GM23338 (cell line): ENCODE data around the gene GAB1. TPM values are rescaled to one million over a fixed set of nuclear protein-coding genes. Genes with fewer than 3 reads are reported as not detected.

Experiments
- ATAC-seq: fragments of 200-7000 bp; cut with Tn5 transposase; 3 replicates; pipeline ENCODE4 v1.9.1; 2020
- DNase-seq: peaks from one replicate; pipeline ENCODE4 v3.0.0-alpha.2; 2015; ENCODE audit warnings: low spot score
- H2AFZ ChIP-seq: fragments of 200-600 bp; sonication (generic); 2 replicates; pipeline ENCODE4 v1.8.0; 2016; ENCODE audit warnings: antibody characterized with exemption, mild to moderate bottlenecking, moderate library complexity
- H3F3A ChIP-seq: fragments of 200-600 bp; sonication (generic); replicated peaks from 2 replicates; pipeline ENCODE4 v1.8.0; 2017; ENCODE audit warnings: antibody characterized with exemption, mixed run types, low read depth
- H3K27ac ChIP-seq: fragments of 200-600 bp; sonication (generic); 2 replicates; pipeline ENCODE4 v1.6.1; 2016; ENCODE audit warnings: low read depth
- H3K27me3 ChIP-seq: fragments of 200-600 bp; sonication (generic); 2 replicates; pipeline ENCODE4 v1.8.0; 2016; ENCODE audit warnings: mild to moderate bottlenecking, mixed run types, moderate library complexity; ENCODE audit not compliant: insufficient read depth
- H3K36me3 ChIP-seq: fragments of 200-600 bp; sonication (generic); 2 replicates; pipeline ENCODE4 v1.8.0; 2016; ENCODE audit warnings: mild to moderate bottlenecking; ENCODE audit not compliant: insufficient read depth
- H3K4me1 ChIP-seq: fragments of 200-600 bp; sonication (generic); 2 replicates; pipeline ENCODE4 v1.8.0; 2016; ENCODE audit warnings: mild to moderate bottlenecking, moderate library complexity; ENCODE audit not compliant: insufficient read depth
- H3K4me2 ChIP-seq: fragments of 200-600 bp; sonication (generic); 2 replicates; pipeline ENCODE4 v1.7.1; 2017; ENCODE audit warnings: mixed run types
- H3K4me3 ChIP-seq: fragments of 200-600 bp; sonication (generic); 2 replicates; pipeline ENCODE4 v1.6.1; 2016; ENCODE audit warnings: mixed run types
- H3K79me2 ChIP-seq: fragments of 200-600 bp; sonication (generic); replicated peaks from 2 replicates; pipeline ENCODE4 v1.8.0; 2017; ENCODE audit warnings: mild to moderate bottlenecking; ENCODE audit not compliant: insufficient read depth
- H3K9me2 ChIP-seq: fragments of 200-600 bp; sonication (generic); 2 replicates; pipeline ENCODE4 v1.8.0; 2017; ENCODE audit not compliant: insufficient read depth
- H4K20me1 ChIP-seq: fragments of 200-600 bp; sonication (generic); replicated peaks from 2 replicates; pipeline ENCODE4 v1.8.0; 2017; ENCODE audit warnings: mild to moderate bottlenecking; ENCODE audit not compliant: insufficient read depth
- H3K27ac Mint-ChIP-seq: 2 replicates; pipeline ENCODE4 v1.8.0; 2020; ENCODE audit warnings: inconsistent platforms, mild to moderate bottlenecking, moderate library complexity, mixed read lengths
- H3K27me3 Mint-ChIP-seq: 3 replicates; pipeline ENCODE4 v1.8.0; 2022; ENCODE audit warnings: low read depth, mild to moderate bottlenecking, moderate library complexity, mixed read lengths, inconsistent platforms; ENCODE audit not compliant: insufficient read depth, poor library complexity
- H3K36me3 Mint-ChIP-seq: 3 replicates; pipeline ENCODE4 v1.8.0; 2021; ENCODE audit warnings: low read depth, mild to moderate bottlenecking, inconsistent platforms, moderate library complexity, mixed read lengths
- H3K4me1 Mint-ChIP-seq: 3 replicates; pipeline ENCODE4 v1.8.0; 2020; ENCODE audit warnings: mild to moderate bottlenecking, inconsistent platforms, mixed read lengths
- H3K4me3 Mint-ChIP-seq: 3 replicates; pipeline ENCODE4 v1.8.0; 2021; ENCODE audit warnings: moderate library complexity, mild to moderate bottlenecking, inconsistent platforms, mixed read lengths
- H3K9me3 Mint-ChIP-seq: 3 replicates; pipeline ENCODE4 v1.8.0; 2020; ENCODE audit warnings: moderate library complexity, mild to moderate bottlenecking, inconsistent platforms, mixed read lengths
- CREB1 ChIP-seq: fragments of 250-450 bp; sonication (Bioruptor Pico); IDR thresholded peaks from 2 replicates; pipeline ENCODE4 v1.5.0; 2020; ENCODE audit warnings: low read depth, mild to moderate bottlenecking, moderate library complexity
- EZH2 ChIP-seq: fragments of 200-600 bp; sonication (generic); IDR thresholded peaks from one replicate; pipeline ENCODE4 v1.8.0; 2017; ENCODE audit warnings: antibody characterized with exemption, mild to moderate bottlenecking, low read depth; ENCODE audit not compliant: unreplicated experiment
- EZH2phosphoT487 ChIP-seq: fragments of 200-600 bp; sonication (generic); IDR thresholded peaks from one replicate; pipeline ENCODE4 v1.8.1; 2018; ENCODE audit warnings: antibody characterized with exemption; ENCODE audit not compliant: unreplicated experiment
- JUNB ChIP-seq: IDR thresholded peaks from one replicate; pipeline ENCODE4 v1.6.1; 2016; ENCODE audit warnings: antibody characterized with exemption; ENCODE audit not compliant: unreplicated experiment
- NANOG ChIP-seq: IDR thresholded peaks from 2 replicates; pipeline ENCODE4 v1.6.1; 2016; ENCODE audit warnings: antibody characterized with exemption, borderline replicate concordance
- POLR2AphosphoS5 ChIP-seq: IDR thresholded peaks from 2 replicates; pipeline ENCODE4 v1.6.1; 2016; ENCODE audit warnings: antibody characterized with exemption, low read depth
- STAT1 ChIP-seq: IDR thresholded peaks from one replicate; pipeline ENCODE4 v1.6.1; 2016; ENCODE audit warnings: antibody characterized with exemption; ENCODE audit not compliant: unreplicated experiment
- ZNF114 ChIP-seq: fragments of 250-450 bp; sonication (Bioruptor Pico); IDR thresholded peaks from 2 replicates; pipeline ENCODE4 v1.5.0; 2020; ENCODE audit warnings: mild to moderate bottlenecking, moderate library complexity
- ZNF331 ChIP-seq: fragments of 250-450 bp; sonication (Bioruptor Pico); IDR thresholded peaks from 2 replicates; pipeline ENCODE4 v1.5.0; 2020; ENCODE audit warnings: low read depth, mild to moderate bottlenecking, moderate library complexity
- polyA plus RNA-seq: library from polyadenylated mRNA; unstranded; fragments of >200 nt; fragmentation: Nextera tagmentation; extraction: Ambion mirVana; gene quantifications from 2 replicates; pipeline ENCODE4 v1.2.1, GENCODE V29; 2016
- total RNA-seq: library from RNA; depleted of rRNA; stranded (reverse); fragments of >200 nt; shearing (Covaris generic); gene quantifications from 2 replicates; pipeline ENCODE4 v1.2.3, GENCODE V29; 2014
- TF ChIP-seq, protein P1 (sequence below), 2 experiments: fragments of 200-600 bp in 1 of 2; sonication (generic) in 1 of 2; conservative IDR thresholded peaks; 2 replicates each; pipeline versions ENCODE4 v1.5.1 to v1.6.1; 2016 to 2017; ENCODE audit warnings: antibody characterized with exemption in 2 of 2, low read depth in 2 of 2, mild to moderate bottlenecking in 2 of 2, moderate library complexity in 1 of 2
- TF ChIP-seq, protein P2 (sequence below): fragments of 250-450 bp; sonication (Bioruptor Pico); IDR thresholded peaks from 2 replicates; pipeline ENCODE4 v1.5.0; 2020; ENCODE audit warnings: mild to moderate bottlenecking, moderate library complexity
- TF ChIP-seq, protein P3 (sequence below): IDR thresholded peaks from 2 replicates; pipeline ENCODE4 v1.6.1; 2016; ENCODE audit warnings: antibody characterized with exemption
- TF ChIP-seq, protein P4 (sequence below): IDR thresholded peaks from one replicate; pipeline ENCODE4 v1.6.1; 2018; ENCODE audit warnings: antibody characterized with exemption; ENCODE audit not compliant: unreplicated experiment

The GAB1 gene
- total and polyA plus RNA-seq, 2 experiments from 2014 or later, result 4.0 to 18.4 TPM

DNA sequence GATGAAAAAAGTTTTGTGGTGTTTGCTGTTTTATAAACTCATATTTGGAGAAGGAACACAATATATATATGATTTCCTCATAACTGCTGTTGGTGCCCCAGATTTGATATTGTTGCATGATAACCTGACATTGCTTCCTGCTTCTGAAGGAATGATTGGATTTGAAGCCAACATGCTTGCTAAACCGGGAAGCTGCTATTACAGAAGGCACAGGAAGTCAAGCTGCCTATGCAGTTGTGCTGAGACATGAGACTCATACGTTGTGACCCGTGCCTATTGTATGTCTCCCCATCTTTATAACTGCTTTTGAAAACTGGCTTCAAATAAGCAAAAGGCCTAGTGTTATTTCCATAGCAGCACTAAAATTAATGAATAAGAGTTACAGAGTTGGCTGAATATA is 32.9 kb downstream of the GAB1 start:
- H3K36me3 ChIP-seq, result no peaks in the 10 kb centered on the region
- Mint-ChIP-seq H3K4me3 (no peak overlapping the region), H3K4me1 (peaks cover 4% of the 10 kb centered on the region), H3K27ac (no peak overlapping the region), H3K36me3 (peaks cover 12% of the 10 kb centered on the region; the same call in 2 of the 3 replicates), H3K9me3 (peaks cover 9% of the 10 kb centered on the region), H3K27me3 (peaks cover 1% of the 10 kb centered on the region)
- TF ChIP-seq ZNF331 (CRISPR knock-in tag) (no peak), CREB1 (CRISPR knock-in tag) (no peak), POLR2AphosphoS5 (no peak), EZH2phosphoT487 (no peak), JUNB (no peak), EZH2 (no peak), STAT1 (no peak), ZNF114 (CRISPR knock-in tag) (no peak), NANOG (no peak)
- TF ChIP-seq, protein P1, sequence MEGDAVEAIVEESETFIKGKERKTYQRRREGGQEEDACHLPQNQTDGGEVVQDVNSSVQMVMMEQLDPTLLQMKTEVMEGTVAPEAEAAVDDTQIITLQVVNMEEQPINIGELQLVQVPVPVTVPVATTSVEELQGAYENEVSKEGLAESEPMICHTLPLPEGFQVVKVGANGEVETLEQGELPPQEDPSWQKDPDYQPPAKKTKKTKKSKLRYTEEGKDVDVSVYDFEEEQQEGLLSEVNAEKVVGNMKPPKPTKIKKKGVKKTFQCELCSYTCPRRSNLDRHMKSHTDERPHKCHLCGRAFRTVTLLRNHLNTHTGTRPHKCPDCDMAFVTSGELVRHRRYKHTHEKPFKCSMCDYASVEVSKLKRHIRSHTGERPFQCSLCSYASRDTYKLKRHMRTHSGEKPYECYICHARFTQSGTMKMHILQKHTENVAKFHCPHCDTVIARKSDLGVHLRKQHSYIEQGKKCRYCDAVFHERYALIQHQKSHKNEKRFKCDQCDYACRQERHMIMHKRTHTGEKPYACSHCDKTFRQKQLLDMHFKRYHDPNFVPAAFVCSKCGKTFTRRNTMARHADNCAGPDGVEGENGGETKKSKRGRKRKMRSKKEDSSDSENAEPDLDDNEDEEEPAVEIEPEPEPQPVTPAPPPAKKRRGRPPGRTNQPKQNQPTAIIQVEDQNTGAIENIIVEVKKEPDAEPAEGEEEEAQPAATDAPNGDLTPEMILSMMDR (conservative IDR thresholded peaks at IDR 0.05; ENCODE audit: low read depth in 2 of 2), result no peak
- TF ChIP-seq, protein P2, sequence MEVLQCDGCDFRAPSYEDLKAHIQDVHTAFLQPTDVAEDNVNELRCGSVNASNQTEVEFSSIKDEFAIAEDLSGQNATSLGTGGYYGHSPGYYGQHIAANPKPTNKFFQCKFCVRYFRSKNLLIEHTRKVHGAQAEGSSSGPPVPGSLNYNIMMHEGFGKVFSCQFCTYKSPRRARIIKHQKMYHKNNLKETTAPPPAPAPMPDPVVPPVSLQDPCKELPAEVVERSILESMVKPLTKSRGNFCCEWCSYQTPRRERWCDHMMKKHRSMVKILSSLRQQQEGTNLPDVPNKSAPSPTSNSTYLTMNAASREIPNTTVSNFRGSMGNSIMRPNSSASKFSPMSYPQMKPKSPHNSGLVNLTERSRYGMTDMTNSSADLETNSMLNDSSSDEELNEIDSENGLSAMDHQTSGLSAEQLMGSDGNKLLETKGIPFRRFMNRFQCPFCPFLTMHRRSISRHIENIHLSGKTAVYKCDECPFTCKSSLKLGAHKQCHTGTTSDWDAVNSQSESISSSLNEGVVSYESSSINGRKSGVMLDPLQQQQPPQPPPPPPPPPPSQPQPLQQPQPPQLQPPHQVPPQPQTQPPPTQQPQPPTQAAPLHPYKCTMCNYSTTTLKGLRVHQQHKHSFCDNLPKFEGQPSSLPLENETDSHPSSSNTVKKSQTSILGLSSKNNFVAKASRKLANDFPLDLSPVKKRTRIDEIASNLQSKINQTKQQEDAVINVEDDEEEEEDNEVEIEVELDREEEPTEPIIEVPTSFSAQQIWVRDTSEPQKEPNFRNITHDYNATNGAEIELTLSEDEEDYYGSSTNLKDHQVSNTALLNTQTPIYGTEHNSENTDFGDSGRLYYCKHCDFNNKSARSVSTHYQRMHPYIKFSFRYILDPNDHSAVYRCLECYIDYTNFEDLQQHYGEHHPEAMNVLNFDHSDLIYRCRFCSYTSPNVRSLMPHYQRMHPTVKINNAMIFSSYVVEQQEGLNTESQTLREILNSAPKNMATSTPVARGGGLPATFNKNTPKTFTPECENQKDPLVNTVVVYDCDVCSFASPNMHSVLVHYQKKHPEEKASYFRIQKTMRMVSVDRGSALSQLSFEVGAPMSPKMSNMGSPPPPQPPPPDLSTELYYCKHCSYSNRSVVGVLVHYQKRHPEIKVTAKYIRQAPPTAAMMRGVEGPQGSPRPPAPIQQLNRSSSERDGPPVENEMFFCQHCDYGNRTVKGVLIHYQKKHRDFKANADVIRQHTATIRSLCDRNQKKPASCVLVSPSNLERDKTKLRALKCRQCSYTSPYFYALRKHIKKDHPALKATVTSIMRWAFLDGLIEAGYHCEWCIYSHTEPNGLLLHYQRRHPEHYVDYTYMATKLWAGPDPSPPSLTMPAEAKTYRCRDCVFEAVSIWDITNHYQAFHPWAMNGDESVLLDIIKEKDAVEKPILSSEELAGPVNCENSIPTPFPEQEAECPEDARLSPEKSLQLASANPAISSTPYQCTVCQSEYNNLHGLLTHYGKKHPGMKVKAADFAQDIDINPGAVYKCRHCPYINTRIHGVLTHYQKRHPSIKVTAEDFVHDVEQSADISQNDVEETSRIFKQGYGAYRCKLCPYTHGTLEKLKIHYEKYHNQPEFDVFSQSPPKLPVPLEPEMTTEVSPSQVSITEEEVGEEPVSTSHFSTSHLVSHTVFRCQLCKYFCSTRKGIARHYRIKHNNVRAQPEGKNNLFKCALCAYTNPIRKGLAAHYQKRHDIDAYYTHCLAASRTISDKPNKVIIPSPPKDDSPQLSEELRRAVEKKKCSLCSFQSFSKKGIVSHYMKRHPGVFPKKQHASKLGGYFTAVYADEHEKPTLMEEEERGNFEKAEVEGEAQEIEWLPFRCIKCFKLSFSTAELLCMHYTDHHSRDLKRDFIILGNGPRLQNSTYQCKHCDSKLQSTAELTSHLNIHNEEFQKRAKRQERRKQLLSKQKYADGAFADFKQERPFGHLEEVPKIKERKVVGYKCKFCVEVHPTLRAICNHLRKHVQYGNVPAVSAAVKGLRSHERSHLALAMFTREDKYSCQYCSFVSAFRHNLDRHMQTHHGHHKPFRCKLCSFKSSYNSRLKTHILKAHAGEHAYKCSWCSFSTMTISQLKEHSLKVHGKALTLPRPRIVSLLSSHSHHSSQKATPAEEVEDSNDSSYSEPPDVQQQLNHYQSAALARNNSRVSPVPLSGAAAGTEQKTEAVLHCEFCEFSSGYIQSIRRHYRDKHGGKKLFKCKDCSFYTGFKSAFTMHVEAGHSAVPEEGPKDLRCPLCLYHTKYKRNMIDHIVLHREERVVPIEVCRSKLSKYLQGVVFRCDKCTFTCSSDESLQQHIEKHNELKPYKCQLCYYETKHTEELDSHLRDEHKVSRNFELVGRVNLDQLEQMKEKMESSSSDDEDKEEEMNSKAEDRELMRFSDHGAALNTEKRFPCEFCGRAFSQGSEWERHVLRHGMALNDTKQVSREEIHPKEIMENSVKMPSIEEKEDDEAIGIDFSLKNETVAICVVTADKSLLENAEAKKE (CRISPR knock-in tag), result no peak
- TF ChIP-seq, protein P3, sequence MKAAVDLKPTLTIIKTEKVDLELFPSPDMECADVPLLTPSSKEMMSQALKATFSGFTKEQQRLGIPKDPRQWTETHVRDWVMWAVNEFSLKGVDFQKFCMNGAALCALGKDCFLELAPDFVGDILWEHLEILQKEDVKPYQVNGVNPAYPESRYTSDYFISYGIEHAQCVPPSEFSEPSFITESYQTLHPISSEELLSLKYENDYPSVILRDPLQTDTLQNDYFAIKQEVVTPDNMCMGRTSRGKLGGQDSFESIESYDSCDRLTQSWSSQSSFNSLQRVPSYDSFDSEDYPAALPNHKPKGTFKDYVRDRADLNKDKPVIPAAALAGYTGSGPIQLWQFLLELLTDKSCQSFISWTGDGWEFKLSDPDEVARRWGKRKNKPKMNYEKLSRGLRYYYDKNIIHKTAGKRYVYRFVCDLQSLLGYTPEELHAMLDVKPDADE, result no peak
- TF ChIP-seq, protein P4, sequence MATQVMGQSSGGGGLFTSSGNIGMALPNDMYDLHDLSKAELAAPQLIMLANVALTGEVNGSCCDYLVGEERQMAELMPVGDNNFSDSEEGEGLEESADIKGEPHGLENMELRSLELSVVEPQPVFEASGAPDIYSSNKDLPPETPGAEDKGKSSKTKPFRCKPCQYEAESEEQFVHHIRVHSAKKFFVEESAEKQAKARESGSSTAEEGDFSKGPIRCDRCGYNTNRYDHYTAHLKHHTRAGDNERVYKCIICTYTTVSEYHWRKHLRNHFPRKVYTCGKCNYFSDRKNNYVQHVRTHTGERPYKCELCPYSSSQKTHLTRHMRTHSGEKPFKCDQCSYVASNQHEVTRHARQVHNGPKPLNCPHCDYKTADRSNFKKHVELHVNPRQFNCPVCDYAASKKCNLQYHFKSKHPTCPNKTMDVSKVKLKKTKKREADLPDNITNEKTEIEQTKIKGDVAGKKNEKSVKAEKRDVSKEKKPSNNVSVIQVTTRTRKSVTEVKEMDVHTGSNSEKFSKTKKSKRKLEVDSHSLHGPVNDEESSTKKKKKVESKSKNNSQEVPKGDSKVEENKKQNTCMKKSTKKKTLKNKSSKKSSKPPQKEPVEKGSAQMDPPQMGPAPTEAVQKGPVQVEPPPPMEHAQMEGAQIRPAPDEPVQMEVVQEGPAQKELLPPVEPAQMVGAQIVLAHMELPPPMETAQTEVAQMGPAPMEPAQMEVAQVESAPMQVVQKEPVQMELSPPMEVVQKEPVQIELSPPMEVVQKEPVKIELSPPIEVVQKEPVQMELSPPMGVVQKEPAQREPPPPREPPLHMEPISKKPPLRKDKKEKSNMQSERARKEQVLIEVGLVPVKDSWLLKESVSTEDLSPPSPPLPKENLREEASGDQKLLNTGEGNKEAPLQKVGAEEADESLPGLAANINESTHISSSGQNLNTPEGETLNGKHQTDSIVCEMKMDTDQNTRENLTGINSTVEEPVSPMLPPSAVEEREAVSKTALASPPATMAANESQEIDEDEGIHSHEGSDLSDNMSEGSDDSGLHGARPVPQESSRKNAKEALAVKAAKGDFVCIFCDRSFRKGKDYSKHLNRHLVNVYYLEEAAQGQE, result no peak
- peaks cover under 1% of the 10 kb centered on the region; the same call in 1 of the 2 replicates for H3K4me1 ChIP-seq
- H3K4me3 ChIP-seq, result no peak overlapping the region
- no peak overlapping the region for H3K4me2 ChIP-seq
- no peaks in the 10 kb centered on the region for H3F3A ChIP-seq
- DNase-seq, result no peak
- H3K9me2 ChIP-seq, result no peaks in the 10 kb centered on the region
- no peaks in the 10 kb centered on the region for H3K27me3 ChIP-seq
- no peaks in the 10 kb centered on the region for H4K20me1 ChIP-seq
- H3K27ac ChIP-seq, result no peak overlapping the region
- H3K79me2 ChIP-seq, result peaks cover 79% of the 10 kb centered on the region
- no peak overlapping the region for H2AFZ ChIP-seq
- ATAC-seq, result no peak
